ENCODE data around the gene PICK1. TPM values are rescaled to one million over a fixed set of nuclear protein-coding genes. Genes with fewer than 3 reads are reported as not detected.
"Not testable (repeated sequence)": the region's sequence is repeated elsewhere in the genome, so short reads cannot be mapped to it uniquely, and the experiment has no call there.

The PICK1 gene
- total RNA-seq, 1 donor from 2014 or later, result 55.5 TPM

GRCh38 chr22:38032681-38033521 lies 24.3 kb upstream of the PICK1 start:
- DNase-seq (ENCODE audit: low read depth), result peak; percentile 30
- no peak overlapping the region for H3K4me3 ChIP-seq (ENCODE audit: low read depth, low read length)
- TF ChIP-seq CTCF (conservative IDR thresholded peaks at IDR 0.05; ENCODE audit: low read depth, low read length), result no peak

GRCh38 chr22:38033522-38034277 lies 23.5 kb upstream of the PICK1 start:
- DNase-seq (ENCODE audit: low read depth), result no peak
- TF ChIP-seq CTCF (conservative IDR thresholded peaks at IDR 0.05; ENCODE audit: low read depth, low read length), result no peak
- H3K4me3 ChIP-seq (ENCODE audit: low read depth, low read length), result no peak overlapping the region

- no peak for TF ChIP-seq CTCF (conservative IDR thresholded peaks at IDR 0.05; ENCODE audit: low read depth, low read length)
- peak; percentile 29 for DNase-seq (ENCODE audit: low read depth)
- no peak overlapping the region for H3K4me3 ChIP-seq (ENCODE audit: low read depth, low read length)
These were observed 22.8 kb upstream of the PICK1 start for GRCh38 chr22:38034278-38034882.

GRCh38 chr22:38034884-38035529 lies 22.2 kb upstream of the PICK1 start:
- DNase-seq (ENCODE audit: low read depth), result no peak
- H3K4me3 ChIP-seq (ENCODE audit: low read depth, low read length), result no peak overlapping the region
- TF ChIP-seq CTCF (conservative IDR thresholded peaks at IDR 0.05; ENCODE audit: low read depth, low read length), result no peak

- DNase-seq (ENCODE audit: low read depth), result no peak
- no peak for TF ChIP-seq CTCF (conservative IDR thresholded peaks at IDR 0.05; ENCODE audit: low read depth, low read length)
- H3K4me3 ChIP-seq (ENCODE audit: low read depth, low read length), result no peak overlapping the region
These were observed 21.7 kb upstream of the PICK1 start for GRCh38 chr22:38035530-38035885.

GRCh38 chr22:38036392-38037062 lies 20.7 kb upstream of the PICK1 start:
- no peak for TF ChIP-seq CTCF (conservative IDR thresholded peaks at IDR 0.05; ENCODE audit: low read depth, low read length)
- DNase-seq (ENCODE audit: low read depth), result no peak
- no peak overlapping the region for H3K4me3 ChIP-seq (ENCODE audit: low read depth, low read length)

- DNase-seq (ENCODE audit: low read depth), result not testable (repeated sequence)
These were observed 19.6 kb upstream of the PICK1 start for GRCh38 chr22:38037367-38038150.

More at GRCh38 chr22:38037367-38038150, 19.6 kb upstream of the PICK1 start:
- not testable (repeated sequence) for H3K4me3 ChIP-seq (ENCODE audit: low read depth, low read length)

Data from epithelial cell of proximal tubule (primary cell).